PFSK-1 (cell line): Measurements from ENCODE around the gene VSTM4.

Experiments
- POLR2AphosphoS5 ChIP-seq: IDR thresholded peaks from 2 replicates; pipeline ENCODE4 v1.6.1; 2012; ENCODE audit warnings: low read depth, mild to moderate bottlenecking, control low read depth, low read length, moderate library complexity
- TAF1 ChIP-seq: IDR thresholded peaks from 2 replicates; pipeline ENCODE4 v1.6.1; 2012; ENCODE audit warnings: low read length, control low read depth, borderline replicate concordance; ENCODE audit not compliant: insufficient read depth

DNA sequence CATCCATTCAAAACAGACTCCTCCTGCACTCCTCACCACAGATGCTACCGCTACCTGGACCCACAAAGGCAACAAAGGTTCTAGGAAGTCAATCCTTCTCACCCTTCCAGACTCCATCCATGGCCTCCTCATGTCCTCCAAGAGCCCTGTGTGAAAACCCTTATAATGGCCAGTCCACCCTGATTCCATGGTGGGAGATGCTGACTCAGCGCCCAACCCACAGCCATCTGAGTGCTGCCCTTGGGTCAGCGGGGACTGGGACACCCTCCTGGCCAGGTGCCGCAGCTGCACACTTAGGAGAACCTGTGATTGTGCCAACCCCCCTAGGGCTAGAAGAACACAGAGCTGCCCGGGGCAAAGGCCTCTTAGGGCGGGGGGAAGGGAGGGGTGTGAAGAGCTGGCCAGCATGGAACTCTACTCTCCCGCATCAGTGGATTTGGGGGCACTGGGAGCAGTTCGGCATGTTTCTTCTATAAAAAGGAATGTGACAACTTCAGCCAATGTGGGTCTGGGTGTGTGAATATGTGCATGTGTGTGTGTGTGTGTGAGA lies 47.5 kb upstream of the VSTM4 start:
- TF ChIP-seq POLR2AphosphoS5 = no peak
- TF ChIP-seq TAF1 = no peak
